HUES64 (cell line): ENCODE results near the gene PAK1IP1.
"Not testable (repeated sequence)": the region's sequence is repeated elsewhere in the genome, so short reads cannot be mapped to it uniquely, and the experiment has no call there.

ENCODE experiments used
- H3K27ac ChIP-seq: 2 replicates; pipeline ENCODE4 v1.7.0; 2013; ENCODE audit warnings: low read depth, low read length, inconsistent platforms
- H3K27me3 ChIP-seq: 2 replicates; pipeline ENCODE4 v1.6.1; 2013; ENCODE audit warnings: mild to moderate bottlenecking, low read length; ENCODE audit not compliant: insufficient read depth
- H3K36me3 ChIP-seq: 2 replicates; pipeline ENCODE4 v1.6.1; 2013; ENCODE audit warnings: mild to moderate bottlenecking, low read length; ENCODE audit not compliant: insufficient read depth
- H3K4me1 ChIP-seq: 2 replicates; pipeline ENCODE4 v1.6.1; 2013; ENCODE audit warnings: mild to moderate bottlenecking, low read length, moderate library complexity; ENCODE audit not compliant: insufficient read depth
- H3K4me3 ChIP-seq: 2 replicates; pipeline ENCODE4 v1.5.1; 2013; ENCODE audit warnings: mild to moderate bottlenecking, low read length, moderate library complexity
- H3K9ac ChIP-seq: 2 replicates; pipeline ENCODE4 v1.6.1; 2013; ENCODE audit warnings: mild to moderate bottlenecking, low read depth, low read length
- H3K9me3 ChIP-seq: 2 replicates; pipeline ENCODE4 v1.6.1; 2013; ENCODE audit warnings: low read depth, low read length; ENCODE audit not compliant: insufficient read depth
- WGBS: fragments of 150-250, 120-280 bp; methylation state at CpG from one replicate; pipeline ENCODE4 v1.1.7; 2013; ENCODE audit warnings: missing lambda C conversion rate; 5-methylcytosine and 5-hydroxymethylcytosine counted together

PAK1IP1 gene

DNA sequence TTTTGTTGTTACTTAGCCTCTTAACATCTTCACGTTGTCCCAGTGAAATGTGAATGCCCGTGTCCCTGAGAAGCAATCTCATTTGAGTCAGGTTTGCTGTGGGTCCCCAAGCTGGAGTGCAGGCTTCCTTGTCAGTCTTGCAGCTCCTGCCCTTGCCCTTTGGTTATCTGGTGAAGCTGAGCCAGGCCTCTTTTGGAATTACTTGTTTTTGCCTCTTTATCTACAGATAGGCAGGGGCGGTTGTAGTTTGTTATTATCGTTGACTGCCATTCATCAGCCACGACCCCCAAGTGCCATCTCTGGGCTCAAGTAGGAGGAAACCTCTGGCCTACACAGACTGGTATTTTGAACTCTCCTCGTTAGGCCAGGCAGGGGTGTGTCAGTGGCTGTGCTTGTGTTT, 30.3 kb downstream of the PAK1IP1 start:
- H3K27ac ChIP-seq = no peak overlapping the region
- H3K9me3 ChIP-seq = no peaks in the 10 kb centered on the region
- no peaks in the 10 kb centered on the region for H3K27me3 ChIP-seq
- H3K9ac ChIP-seq = no peak overlapping the region
- H3K4me1 ChIP-seq = peaks cover 12% of the 10 kb centered on the region; the same call in 1 of the 2 replicates
- H3K4me3 ChIP-seq = no peak overlapping the region
- peaks cover 48% of the 10 kb centered on the region for H3K36me3 ChIP-seq
- WGBS = 96% methylated on average over 6 of the region's 6 CpGs

DNA sequence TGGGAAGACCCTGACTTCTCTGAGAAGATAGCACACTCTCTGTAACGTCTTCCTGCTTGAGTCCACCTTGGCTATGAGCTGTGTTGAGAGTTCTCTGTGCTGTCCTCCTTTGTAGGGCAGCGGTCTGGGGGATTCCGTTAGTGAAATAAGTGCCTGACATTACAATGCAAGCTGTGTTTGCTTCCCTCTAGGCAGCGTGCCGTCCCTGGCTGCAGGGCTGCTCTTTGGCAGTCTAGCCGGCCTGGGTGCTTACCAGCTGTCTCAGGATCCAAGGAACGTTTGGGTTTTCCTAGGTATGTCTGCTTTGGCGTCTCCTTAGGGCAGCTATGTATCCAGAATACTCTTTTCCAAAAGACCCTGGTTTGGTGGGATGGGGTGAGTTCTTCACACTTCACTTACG, 30.9 kb downstream of the PAK1IP1 start:
- no peaks in the 10 kb centered on the region for H3K27me3 ChIP-seq
- H3K4me3 ChIP-seq = no peak overlapping the region
- H3K9me3 ChIP-seq = no peaks in the 10 kb centered on the region
- H3K9ac ChIP-seq = no peak overlapping the region
- H3K4me1 ChIP-seq = peaks cover 12% of the 10 kb centered on the region; the same call in 1 of the 2 replicates
- WGBS = 92% methylated on average over 7 of the region's 9 CpGs
- no peak overlapping the region for H3K27ac ChIP-seq
- peaks cover 55% of the 10 kb centered on the region for H3K36me3 ChIP-seq

DNA sequence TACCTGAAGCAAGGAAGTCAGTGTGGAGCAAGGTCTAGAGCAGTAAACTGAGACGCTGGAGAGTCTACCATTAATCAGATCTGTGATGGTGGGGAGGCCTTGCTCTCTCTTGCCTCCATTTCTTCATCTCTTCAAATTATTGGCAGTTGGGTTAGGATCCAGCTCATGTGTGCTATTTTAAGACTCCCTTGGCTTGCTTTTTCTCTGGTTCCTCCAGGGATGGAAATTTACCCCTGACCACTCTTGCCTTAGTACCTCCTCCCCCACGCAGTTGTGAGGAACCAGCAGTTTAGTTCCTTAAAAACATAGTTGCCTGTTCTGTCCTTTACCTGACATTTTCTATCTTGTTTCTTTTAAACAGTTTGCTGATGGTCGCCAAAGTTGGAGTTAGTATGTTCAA, 35.5 kb downstream of the PAK1IP1 start:
- Histone ChIP-seq H3K27me3 (no peaks in the 10 kb centered on the region), H3K9me3 (no peaks in the 10 kb centered on the region), H3K4me1 (peaks cover 4% of the 10 kb centered on the region; the same call in 1 of the 2 replicates), H3K27ac (no peak overlapping the region), H3K4me3 (no peak overlapping the region), H3K36me3 (peaks cover 76% of the 10 kb centered on the region), H3K9ac (no peak overlapping the region)
- 96% methylated on average over 3 of the region's 3 CpGs for WGBS

DNA sequence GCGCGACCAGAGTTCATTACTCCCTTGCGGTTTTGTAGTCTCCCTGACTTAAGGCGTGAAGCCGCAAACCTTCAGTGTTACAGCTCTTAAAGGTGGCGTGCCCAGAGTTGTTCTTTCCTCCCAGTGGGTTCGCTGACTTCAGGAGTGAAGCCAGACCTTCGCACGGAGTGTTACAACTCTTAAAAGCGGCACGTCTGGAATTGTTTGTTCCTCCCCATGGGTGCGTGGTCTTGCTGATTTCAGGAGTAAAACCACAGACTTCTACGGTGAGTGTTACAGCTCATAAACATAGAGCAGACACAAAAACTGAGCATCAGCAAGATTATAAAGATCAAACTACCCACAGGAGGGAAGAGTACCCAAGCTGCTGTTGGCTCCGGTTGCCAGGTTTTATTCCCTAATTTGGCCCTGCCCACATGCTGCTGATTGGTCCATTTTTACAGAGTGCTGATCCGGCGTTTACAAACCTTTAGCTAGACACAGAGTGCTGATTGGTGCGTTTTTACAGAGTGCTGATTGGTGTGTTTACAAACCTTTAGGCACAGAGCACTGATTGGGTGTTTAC, 38.5 kb downstream of the PAK1IP1 start:
- Histone ChIP-seq H3K27ac (no peak overlapping the region), H3K36me3 (peaks cover 53% of the 10 kb centered on the region), H3K9ac (no peak overlapping the region), H3K4me3 (no peak overlapping the region), H3K9me3 (no peaks in the 10 kb centered on the region), H3K27me3 (no peaks in the 10 kb centered on the region), H3K4me1 (peaks cover 4% of the 10 kb centered on the region; the same call in 1 of the 2 replicates)
- WGBS = 94% methylated on average over 17 of the region's 17 CpGs

DNA sequence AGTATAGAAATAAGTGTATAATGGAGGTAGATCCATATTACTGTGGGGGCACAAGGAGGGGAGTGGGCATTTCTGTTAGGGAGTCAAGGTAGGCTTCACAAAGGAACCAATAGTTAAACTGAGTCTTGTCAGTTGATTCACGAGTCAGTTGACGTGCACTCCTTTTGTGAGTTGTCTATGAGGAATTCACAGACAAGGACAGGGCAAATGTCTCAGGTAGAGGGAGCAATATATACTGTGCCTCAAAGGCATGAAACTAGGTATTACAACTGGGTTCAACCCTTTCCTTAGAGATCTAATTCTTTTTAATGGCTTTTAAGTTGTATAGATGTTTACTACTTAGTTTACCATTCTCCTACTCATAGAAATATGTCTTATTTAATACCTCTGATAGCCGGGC, 39.1 kb downstream of the PAK1IP1 start:
- Histone ChIP-seq H3K4me3 (no peak overlapping the region), H3K27me3 (no peaks in the 10 kb centered on the region), H3K9ac (no peak overlapping the region), H3K4me1 (peaks cover 4% of the 10 kb centered on the region; the same call in 1 of the 2 replicates), H3K27ac (no peak overlapping the region), H3K9me3 (no peaks in the 10 kb centered on the region), H3K36me3 (peaks cover 46% of the 10 kb centered on the region)
- WGBS = 94% methylated on average over 3 of the region's 3 CpGs

DNA sequence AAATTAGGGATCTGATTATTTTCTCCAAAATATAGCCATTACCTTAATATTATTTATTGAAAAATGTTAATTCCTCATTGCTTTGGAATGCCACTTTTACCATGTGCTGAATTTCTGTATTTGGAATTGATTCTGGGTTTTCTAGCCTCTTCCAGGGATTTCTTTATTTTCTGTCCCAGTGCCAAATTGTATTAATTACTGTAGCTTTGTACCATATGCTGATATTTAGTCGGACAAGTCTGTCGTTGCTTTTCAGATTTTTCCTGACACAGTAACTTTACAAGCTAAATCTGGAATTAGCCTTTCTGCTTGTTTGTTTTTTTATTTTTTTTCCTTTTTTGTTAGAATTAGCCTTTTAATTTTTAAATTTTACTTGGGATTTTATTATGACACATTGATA, 42.0 kb downstream of the PAK1IP1 start:
- WGBS = 95% methylated on average over 2 of the region's 2 CpGs
- no peak overlapping the region for H3K9ac ChIP-seq
- H3K9me3 ChIP-seq = no peaks in the 10 kb centered on the region
- peaks cover 21% of the 10 kb centered on the region for H3K36me3 ChIP-seq
- H3K4me3 ChIP-seq = no peak overlapping the region
- H3K4me1 ChIP-seq = peaks cover 4% of the 10 kb centered on the region; the same call in 1 of the 2 replicates
- H3K27me3 ChIP-seq = no peaks in the 10 kb centered on the region
- H3K27ac ChIP-seq = no peak overlapping the region

DNA sequence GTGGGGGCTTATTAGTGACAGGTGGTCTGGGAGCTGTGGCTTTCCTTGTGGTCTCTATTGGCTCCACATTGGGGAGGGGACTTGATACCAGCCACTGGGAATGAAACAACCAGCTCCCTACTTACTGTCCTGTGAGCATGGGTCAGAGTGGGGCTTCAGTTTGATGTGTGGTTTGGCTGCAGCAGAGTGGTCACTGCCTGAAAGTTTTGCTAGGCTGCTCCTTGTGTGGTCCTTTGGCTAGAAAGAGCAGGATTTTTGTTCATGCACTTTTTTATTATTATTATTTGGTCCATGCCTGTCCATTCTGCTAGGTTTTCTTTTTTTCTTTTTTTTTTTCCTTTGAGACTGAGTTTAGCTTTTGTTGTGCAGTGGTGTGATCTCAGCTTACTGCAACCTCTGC, 45.3 kb downstream of the PAK1IP1 start:
- Histone ChIP-seq H3K27ac (no peak overlapping the region), H3K36me3 (no peaks in the 10 kb centered on the region), H3K4me3 (no peak overlapping the region), H3K9me3 (no peaks in the 10 kb centered on the region), H3K4me1 (peaks cover 2% of the 10 kb centered on the region; the same call in 1 of the 2 replicates), H3K9ac (no peak overlapping the region), H3K27me3 (no peaks in the 10 kb centered on the region)

DNA sequence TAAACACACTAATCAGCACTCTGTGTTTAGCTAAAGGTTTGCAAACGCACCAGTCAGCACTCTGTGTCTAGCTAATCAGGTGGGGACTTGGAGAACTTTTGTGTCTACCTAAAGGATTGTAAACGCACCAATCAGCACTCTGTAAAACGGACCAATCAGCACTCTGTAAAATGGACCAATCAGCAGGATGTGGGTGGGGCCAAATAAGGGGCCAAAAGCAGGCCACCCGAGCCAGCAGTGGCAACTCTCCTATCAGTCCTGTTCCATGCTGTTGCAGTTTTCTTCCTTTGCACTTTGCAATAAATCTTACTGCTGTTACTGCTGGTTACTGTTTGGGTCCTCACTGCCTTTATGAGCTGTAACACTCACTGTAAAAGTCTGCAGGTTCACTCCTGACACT, 46.9 kb downstream of the PAK1IP1 start:
- H3K27me3 ChIP-seq = not testable (repeated sequence)
- 93% methylated on average over 4 of the region's 4 CpGs for WGBS

DNA sequence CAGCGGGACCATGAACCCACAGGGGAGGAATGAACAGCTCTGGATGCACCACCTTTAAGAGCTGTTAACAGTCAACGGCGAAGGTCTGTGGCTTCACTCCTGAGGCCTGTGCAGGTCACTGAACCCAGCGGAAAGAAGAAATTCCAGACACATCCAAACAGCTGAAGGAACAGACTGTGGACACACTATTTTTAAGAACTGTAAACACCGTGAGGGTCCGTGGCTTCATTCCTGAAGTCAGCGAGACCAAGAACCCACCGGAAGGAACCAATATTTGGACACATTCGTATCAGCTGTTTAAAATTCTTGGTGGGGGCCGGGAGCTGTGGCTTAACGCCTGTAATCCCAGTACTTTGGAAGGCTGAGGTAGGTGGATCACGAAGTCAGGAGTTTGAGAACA, 47.5 kb downstream of the PAK1IP1 start:
- H3K4me1 ChIP-seq = peaks cover 11% of the 10 kb centered on the region; the same call in 1 of the 2 replicates
- no peak overlapping the region for H3K4me3 ChIP-seq
- H3K27ac ChIP-seq = no peak overlapping the region
- no peaks in the 10 kb centered on the region for H3K9me3 ChIP-seq
- H3K36me3 ChIP-seq = no peaks in the 10 kb centered on the region
- no peaks in the 10 kb centered on the region for H3K27me3 ChIP-seq
- H3K9ac ChIP-seq = no peak overlapping the region
- 94% methylated on average over 12 of the region's 12 CpGs for WGBS

More for the DNA sequence above, 46.9 kb downstream of the PAK1IP1 start:
- H3K4me1 ChIP-seq, H3K36me3 ChIP-seq, H3K9me3 ChIP-seq, H3K27ac ChIP-seq, H3K9ac ChIP-seq, H3K4me3 ChIP-seq: not testable (repeated sequence)

DNA sequence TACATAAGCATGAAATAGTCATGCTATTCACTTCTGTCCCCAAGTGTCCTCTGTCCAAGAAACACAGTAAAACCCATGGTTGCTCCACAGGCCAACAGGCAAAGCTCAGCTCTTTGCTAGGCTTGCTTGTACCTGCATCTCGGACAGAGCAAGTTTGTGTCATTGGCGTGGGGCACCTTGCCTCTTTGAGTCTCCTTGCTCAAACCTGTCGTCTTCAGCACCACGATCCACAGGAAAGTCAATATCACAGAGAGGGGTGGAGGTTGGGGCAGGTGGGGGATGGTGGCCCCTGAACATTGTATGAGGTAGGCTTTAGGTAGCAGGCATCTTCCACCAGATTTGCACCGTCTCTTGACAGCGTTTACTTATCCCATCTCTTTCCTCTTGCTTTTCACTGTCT, 48.7 kb downstream of the PAK1IP1 start:
- H3K4me1 ChIP-seq = peaks cover 14% of the 10 kb centered on the region

DNA sequence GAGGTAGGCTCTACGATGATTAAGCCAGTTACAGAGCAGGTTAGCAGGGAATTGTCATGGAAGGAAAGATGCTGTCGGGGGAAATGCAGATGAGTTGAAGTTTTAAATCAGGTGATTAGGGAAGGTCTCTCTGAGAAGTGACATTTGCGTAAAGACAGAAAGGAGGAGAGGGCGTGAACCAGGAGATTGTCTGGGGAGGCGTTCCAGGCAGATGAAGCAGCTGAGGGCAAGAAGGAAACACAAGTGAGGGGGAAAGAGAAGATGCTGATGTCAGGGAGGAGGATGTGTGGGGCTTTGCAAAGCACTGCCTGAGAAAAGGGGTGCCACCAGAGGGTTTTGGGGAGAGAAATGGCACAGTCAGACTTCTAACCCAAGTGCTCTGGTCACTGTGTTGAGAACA, 50.3 kb downstream of the PAK1IP1 start:
- Histone ChIP-seq H3K36me3 (peaks cover 12% of the 10 kb centered on the region), H3K4me3 (no peak overlapping the region), H3K9ac (no peak overlapping the region), H3K4me1 (peaks cover 22% of the 10 kb centered on the region), H3K27me3 (no peaks in the 10 kb centered on the region), H3K9me3 (no peaks in the 10 kb centered on the region), H3K27ac (no peak overlapping the region)
- 74% methylated on average over 5 of the region's 5 CpGs for WGBS

More for the DNA sequence above, 48.7 kb downstream of the PAK1IP1 start:
- Histone ChIP-seq H3K27me3 (no peaks in the 10 kb centered on the region), H3K27ac (no peak overlapping the region), H3K36me3 (no peaks in the 10 kb centered on the region), H3K9ac (no peak overlapping the region), H3K9me3 (no peaks in the 10 kb centered on the region), H3K4me3 (no peak overlapping the region)
- 86% methylated on average over 4 of the region's 6 CpGs for WGBS

DNA sequence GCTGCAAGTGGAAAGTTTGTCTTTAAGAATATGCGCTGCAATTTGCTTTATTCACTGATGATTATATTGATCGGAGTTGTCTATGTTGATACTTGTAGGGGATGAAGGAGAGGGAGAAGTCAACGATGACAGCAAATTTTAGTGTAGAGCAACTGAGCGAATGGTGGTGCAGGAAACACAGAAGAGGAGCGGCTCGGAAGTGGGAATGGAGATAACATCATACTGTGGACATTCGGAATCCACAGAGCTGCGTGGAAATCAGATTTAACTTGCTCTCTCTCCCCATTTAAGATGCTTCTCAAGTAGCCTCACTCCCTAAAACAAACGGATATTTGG, 52.1 kb downstream of the PAK1IP1 start:
- Histone ChIP-seq H3K4me1 (peaks cover 22% of the 10 kb centered on the region), H3K27ac (peak overlapping the region; percentile 22; the same call in 1 of the 2 replicates), H3K9me3 (no peaks in the 10 kb centered on the region), H3K36me3 (peaks cover 29% of the 10 kb centered on the region), H3K27me3 (no peaks in the 10 kb centered on the region), H3K9ac (peak overlapping the region; percentile 11; the same call in 1 of the 2 replicates), H3K4me3 (peak overlapping the region; percentile 100)
- WGBS = 79% methylated on average over 9 of the region's 9 CpGs
